CD4-positive, alpha-beta T cell treated with Interleukin-17A for 1 hour (primary cell): ENCODE data around the gene PRIM2.
"Not testable (repeated sequence)": the region's sequence is repeated elsewhere in the genome, so short reads cannot be mapped to it uniquely, and the experiment has no call there.

Experiments used
- DNase-seq: peaks from one replicate; pipeline ENCODE4 v3.0.0-alpha.2; 2020

The PRIM2 gene

DNA sequence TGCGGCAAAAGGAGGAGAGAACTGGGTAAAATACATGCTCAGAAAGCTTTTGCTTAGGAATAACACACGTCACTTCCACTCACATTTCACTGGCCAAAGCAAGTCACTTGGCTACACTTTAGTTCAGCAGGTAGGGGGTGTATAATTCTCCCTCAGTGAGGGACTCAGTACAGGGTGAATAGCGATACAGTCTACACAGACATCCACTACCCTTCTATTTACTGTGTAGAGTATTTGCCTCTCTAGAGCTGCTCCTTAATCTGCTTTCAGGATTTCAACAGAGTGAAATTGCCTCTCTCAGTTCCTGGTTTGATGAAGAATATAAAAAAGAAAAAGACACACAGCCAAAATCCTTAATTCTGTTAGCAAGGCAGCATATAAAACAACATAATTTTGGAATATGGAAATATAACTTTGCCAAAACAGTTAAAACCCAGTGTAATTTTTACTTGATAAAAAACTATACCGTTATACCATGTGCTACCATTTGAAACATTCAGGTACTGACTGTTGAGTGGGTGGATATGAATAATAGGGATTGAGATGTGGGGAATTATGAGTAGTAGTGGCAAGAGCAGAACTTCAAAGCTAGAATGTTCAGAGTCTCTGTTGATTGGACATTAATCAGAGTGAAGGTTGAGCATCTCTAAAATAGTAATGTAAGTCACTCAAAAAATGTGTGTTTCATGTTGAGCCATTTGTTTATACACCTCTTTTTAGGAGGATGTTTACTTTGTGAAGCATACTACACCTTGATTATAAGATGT lies 51.7 kb downstream of the PRIM2 start:
- DNase-seq = not testable (repeated sequence)

DNA sequence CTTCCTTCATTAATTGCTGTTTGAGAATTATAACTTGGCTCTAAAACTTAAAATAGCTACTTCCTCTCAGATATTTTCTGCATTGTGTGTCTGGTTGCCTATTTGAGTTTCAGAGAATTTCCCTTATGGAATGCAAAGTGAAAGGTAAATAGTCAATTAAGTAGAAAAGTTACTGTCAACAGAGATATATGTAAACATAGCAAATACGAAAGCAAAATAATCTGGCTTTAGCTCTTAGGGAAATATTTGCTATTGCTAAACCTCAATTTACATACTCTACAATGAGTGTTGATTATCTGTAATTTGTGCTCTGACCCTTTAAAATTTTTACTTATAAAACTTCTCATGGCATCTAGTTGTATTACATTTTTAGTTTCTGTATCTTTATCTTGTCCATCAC lies 54.3 kb downstream of the PRIM2 start:
- not testable (repeated sequence) for DNase-seq

DNA sequence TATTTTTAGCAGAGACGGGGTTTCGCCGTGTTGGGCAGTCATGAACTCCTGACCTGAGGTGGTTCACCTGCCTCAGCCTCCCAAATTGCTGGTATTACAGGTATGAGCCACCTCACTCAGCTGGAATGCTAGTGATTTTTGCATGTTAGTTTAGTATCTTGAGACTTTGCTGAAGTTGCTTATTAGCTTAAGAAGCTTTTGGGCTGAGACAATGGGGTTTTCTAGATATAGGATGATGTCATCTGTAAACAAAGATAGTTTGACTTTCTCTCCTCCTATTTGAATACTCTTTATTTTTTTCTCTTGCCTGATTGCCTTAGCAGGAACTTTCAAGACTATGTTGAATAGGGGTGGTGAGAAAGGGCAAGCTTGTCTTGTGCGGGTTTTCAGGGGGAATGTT lies 57.3 kb downstream of the PRIM2 start:
- DNase-seq = not testable (repeated sequence)

DNA sequence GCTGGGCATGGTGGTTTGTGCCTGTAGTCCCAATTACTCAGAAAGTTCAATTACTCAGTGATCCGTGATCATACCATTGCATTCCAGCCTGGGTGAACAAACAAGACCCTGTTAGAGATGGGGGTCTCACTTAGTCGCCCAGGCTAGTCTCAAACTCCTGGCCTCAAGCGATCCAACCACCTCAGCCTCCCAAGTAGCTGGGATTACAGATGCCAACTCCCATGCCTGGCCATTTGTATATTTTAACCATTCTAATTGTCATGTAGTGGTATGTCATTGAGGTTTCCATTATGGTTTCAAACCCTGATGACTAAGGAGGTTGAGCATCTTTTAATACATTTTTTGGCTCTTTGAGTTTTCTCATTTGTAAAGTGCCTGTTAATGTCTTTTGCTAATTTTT lies 58.7 kb downstream of the PRIM2 start:
- DNase-seq = not testable (repeated sequence)

DNA sequence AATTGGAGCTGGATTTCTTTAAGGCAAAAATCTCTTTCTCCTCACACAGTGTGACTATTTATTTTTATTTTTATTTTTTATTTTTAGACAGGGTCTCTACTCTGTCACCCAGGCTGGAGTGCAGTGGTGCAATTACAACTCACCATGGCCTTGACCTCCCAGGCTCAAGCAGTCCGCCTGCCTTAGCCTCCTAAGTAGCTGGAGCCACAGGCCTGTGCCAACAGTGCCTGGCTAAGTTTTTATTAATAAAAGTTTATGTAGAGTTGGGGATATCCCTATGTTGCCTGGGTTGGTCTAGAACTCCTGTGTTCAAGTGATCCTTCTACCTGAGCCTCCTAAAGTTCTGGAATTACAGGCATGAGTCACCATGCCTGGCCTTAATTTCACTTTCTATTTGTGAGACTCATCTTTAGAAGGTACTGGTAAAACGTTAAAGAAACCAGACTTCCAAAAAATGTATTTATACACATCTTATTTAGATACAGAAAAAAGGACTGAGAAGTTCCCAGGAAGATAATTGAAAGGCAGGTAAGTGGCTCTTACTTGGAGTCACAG lies 71.7 kb downstream of the PRIM2 start:
- not testable (repeated sequence) for DNase-seq

DNA sequence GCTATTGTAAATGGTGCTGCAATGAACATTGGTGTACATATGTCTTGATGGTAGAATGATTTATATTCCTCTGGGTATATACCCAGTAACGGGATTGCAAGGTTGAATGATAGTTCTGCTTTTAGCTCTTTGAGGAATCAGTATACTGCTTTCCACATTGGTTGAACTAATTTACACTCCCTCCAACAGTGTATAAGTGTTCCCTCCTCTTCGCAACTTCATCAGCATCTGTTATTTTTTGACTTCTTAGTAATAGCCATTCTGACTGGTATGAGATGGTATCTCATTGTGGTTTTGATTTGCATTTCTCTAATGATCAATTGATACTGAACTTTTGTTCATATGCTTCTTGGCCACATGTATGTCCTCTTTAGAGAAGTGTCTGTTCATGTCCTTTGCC lies 73.4 kb downstream of the PRIM2 start:
- DNase-seq = not testable (repeated sequence)

DNA sequence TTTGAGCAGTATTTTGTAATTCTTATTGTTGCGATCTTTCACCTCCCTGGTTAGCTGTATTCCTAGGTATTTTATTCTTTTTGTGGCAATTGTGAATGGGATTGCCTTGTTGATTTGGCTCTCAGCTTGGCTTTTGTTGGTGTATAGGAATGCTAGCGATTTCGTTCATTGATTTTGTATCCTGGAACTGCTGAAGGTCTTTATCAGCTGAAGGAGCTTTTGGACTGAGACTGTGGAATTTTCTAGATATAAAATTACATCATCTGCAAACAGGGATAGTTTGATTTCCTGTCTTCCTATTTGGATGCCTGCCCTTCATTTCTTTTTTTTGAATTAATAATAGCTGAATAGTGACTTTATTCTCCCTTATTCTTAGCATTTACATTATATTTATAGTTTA lies 74.6 kb downstream of the PRIM2 start:
- not testable (repeated sequence) for DNase-seq

DNA sequence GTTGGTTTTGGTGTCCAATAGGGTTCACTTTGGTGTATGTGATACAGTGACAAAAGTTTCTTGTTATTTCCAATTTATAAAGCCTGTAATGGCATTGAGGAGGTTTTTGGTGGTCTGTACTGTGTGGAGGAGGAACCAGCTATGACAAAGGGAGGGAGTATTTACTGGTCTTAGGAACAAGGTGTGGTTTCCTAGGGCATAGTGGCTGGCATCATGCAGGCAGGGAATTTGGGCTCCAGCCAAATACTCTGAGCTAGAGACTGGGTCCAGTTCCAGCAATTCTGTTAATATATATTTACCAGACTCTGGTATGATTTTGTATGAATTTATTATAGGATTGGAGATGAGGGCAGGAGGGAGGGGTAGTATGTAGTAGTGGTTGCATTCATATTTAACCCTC lies 101.9 kb downstream of the PRIM2 start:
- DNase-seq = not testable (repeated sequence)

DNA sequence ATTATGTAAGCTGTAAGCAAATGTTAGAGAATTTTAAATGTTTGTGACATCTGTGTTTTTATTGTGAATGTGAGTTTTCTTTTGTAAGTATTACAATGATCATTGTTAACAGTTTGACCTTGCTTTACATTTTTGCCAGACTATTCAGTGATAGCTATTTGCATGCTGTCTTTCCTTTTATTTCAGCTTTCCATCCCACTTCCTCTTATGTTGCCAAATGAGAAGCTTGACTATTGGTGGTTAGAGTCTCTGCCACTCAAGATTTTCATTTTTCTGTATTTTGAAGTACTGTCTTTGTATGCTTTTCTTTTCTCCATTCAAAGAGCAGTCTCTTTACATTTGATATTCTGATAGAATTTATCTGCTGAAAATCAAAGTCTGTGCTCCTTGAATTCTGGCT lies 104.1 kb downstream of the PRIM2 start:
- no peak for DNase-seq

DNA sequence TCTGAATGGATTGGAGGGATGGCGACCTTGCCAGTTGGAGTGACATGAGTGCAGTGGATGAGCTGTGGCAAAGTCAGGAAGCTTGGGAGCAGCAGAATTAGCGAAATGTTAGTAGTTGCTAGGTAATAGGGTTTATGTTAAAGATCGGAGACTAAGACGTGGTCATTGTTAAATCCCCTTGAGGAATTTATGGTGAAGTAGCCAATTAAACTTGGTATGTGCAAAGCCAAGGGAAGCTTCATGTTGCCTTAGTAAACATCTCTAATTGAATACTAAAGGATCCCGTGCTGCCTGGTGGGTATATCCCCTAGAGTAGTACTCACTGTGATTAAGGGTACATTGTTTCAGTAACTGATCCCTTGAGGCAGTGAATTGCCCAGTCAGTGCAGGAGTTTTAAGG lies 106.0 kb downstream of the PRIM2 start:
- no peak for DNase-seq

DNA sequence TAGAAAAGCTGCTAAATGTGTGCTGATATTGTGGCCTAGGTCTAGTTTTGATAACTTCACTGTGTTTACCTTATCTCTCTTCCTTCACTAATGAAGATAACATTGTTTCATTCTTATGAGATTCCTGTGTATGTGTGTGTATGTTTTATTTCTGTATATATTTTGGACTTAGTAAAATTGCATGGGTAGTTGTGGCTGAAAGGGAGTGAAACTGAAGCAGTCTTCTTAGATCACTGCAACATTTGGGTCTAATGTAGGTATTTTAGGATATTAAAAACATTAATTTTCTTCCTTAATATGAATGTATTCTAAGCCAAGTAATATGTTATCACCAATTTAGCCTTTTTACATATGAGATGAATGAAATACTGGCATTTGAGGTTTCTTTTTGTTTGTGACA lies 114.3 kb downstream of the PRIM2 start:
- DNase-seq = not testable (repeated sequence)

DNA sequence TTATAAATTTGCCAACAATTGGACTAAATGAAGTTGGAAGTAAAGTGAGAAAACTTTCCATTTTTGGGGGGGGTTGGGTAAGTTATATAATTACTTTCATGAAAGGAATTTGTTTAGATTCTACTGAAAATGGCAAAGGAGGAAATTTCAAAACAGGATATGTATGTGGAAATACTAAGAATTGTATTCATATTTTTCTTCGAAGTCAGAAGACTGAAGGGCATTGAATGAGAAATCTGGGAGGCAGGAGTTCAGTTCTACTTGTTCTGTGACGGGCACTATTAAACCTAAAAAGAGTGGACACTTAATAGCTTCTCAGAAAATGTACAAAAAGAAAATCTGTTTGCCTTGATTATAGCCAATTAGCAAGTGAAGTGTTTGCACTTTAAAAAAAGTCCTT lies 114.7 kb downstream of the PRIM2 start:
- DNase-seq = no peak

DNA sequence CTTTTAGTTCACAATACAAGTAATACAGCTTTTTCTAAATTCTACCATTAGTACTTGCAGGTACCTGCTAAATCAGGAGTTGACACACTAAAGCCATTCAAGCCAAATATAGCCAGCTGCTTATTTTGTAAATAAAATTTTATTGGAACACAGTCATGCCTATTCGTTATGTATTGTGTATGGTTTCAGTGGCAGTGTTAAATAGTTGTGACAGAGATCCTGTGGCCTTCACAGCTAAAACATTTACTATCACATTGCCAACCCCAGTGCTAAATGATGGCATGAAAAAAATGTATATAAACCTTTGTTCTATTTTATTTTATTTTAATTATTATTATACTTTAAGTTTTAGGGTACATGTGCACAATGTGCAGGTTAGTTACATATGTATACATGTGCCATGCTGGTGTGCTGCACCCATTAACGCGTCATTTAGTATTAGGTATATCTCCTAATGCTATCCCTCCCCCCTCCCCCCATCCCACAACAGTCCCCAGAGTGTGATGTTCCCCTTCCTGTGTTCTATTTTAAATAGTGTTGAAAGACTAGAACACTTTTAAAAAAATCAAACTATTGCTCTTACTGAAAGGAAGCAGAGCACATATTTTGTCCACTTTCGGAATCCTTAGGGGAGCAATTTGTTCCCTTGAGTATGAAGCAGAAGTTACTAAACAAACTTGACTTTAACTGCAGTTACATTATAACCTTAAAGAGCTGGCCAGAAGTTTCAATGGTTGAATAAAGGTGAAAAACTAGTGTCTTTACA lies 115.7 kb downstream of the PRIM2 start:
- DNase-seq = peak; percentile 5

DNA sequence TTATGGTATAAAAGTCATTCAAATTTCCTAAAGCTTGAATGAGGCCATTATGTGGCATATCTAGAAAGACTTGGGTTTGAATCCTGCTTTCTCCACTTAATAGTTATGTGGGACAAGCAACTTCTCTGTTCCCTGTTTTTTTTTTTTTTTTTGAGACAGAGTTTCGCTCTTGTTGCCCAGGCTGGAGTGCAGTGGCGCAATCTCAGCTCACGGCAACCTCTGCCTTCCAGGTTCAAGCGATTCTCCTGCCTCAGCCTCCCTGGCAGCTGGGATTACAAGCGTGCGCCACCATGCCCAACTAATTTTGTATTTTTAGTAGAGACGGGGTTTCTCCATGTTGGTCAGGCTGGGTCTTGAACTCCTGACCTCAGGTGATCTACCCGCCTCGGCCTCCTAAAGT lies 116.4 kb downstream of the PRIM2 start:
- not testable (repeated sequence) for DNase-seq

DNA sequence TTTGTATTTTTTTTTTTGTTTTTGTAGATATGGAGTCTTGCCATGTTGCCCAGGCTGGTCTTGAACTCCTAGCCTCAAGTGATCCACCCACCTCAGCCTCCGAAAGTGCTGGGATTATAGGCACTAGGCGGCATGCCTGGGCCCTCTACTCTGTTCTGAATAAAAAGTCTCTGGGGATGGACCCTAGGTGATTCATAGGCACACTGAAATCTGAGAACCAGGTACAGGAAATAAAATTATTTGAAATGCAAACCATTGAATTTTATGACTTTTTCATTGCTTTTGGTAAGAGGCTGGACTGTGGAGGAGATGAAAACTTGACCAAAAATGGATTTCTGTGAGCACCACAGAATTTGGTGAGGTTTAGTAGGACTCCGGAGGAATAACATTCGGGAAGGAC lies 117.5 kb downstream of the PRIM2 start:
- DNase-seq = no peak

DNA sequence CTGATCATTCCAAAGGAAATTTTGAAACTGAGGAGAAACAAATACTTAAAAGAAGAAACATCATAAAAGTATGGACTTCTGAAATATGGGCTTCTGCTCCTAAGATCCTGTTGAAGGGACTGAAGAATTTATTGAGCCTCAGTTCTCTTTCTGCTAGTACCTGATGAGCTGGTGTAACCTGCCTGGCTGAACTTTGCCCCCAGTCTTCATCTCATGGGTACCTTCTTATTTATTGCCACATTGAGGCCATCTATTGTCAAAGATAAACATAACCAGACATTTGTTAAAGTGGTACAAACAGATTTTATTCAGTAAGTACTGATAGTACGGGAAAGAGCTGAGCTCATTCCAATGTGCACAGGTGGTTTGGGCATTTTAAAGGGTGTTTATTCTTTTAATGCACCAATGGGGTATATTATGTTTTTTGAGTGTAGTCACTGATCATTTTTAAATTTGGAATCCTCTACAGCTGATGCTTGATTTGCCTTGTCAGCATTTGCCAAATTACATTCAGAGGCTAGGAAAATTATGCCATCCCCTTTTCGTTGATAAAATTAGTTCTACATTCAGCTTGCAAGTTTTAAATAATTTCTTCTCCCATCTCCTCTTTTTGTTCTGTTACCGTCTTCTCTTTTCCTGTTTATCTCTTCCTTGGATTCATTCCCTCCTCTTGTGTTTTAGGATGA lies 118.2 kb downstream of the PRIM2 start:
- no peak for DNase-seq

DNA sequence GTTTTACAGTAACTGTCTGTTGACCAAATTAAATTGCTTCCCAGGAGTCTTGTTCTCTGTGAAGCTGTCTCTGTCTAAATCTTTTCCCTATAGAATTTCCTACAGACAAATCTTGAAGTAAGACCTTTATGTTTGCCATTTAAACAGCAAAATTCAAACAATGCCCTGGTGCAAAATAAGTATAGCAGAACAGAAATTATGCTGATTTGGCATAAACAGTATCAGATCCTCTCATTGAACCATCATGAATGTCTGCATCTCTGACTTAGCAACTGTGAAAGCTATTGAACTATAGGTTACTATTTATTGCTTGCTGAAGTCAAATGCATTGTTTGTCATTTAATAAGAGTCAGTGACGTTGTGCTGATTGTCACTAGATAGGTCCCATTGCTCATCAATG lies 123.3 kb downstream of the PRIM2 start:
- not testable (repeated sequence) for DNase-seq

DNA sequence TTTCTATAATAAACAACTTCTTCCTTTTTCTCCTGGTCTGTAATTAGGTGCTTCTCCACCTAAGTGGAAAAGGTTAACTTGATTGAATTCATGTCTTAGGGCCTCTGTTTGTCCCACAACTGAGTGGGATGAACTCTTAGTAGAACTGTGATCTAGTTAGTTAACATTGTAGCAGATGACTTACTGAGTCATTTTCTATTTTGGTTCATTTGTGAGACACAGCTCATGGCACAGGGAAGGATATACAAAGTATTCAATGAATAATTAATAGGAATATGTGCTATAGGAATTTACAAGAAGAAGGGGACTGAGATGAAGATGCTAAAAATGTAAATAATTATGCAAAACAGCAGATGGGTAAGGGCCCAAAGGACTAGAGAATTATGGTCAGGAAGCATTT lies 124.7 kb downstream of the PRIM2 start:
- not testable (repeated sequence) for DNase-seq

DNA sequence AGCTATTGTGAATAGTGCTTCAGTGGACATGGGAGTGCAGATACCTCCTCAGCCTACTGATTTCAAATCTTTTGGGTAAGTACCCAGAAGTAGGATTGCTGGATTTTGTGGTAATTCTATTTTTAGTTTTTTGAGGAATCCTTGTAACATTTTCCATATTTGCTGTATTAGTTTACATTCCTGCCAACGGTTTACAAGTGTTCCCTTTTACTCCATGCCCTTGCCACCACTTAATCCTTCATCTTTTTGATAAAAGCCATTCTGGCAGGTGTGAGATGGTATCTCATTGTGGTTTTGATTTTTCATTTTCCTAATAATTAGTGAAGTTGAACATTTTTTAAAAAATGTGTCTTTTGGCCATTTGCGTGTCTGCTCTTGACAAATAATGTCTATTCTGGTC lies 125.8 kb downstream of the PRIM2 start:
- DNase-seq = not testable (repeated sequence)

DNA sequence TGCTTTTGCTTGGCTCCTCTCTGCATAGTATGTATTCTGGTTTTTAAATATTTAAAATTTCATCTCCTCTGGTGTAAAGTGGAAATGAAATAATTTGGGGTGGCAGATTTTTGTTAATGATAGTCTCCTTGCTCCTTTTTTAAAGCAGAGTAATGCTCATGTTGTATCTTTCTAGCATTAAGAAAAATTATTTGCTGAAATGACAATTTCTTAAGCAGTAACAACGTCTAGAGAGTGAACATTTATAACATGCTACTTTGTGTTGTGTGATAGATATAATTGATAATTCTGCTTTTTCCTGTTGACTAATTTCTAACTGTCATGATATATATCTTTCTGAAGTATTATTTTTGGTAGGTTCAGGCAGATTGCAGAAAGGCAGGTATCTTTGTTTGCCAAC lies 127.4 kb downstream of the PRIM2 start:
- not testable (repeated sequence) for DNase-seq

DNA sequence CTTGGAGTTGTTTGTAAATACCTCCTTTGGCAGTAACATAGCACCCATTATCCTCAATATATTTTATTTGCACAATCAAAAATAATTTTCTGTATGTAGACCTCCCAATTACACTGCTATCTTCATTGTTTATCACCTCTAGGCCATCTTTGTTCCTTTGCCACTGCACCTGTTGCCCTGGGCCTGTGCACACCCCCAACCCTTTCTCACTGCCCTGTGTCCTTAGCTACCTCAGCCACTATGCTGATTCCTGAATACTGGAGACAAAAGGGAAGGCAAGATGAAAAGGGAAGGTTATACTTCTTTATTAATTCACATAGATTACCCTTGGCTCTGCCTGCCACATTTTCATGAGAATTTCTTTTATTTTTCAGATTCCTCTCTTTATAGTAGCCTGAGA lies 127.9 kb downstream of the PRIM2 start:
- not testable (repeated sequence) for DNase-seq

DNA sequence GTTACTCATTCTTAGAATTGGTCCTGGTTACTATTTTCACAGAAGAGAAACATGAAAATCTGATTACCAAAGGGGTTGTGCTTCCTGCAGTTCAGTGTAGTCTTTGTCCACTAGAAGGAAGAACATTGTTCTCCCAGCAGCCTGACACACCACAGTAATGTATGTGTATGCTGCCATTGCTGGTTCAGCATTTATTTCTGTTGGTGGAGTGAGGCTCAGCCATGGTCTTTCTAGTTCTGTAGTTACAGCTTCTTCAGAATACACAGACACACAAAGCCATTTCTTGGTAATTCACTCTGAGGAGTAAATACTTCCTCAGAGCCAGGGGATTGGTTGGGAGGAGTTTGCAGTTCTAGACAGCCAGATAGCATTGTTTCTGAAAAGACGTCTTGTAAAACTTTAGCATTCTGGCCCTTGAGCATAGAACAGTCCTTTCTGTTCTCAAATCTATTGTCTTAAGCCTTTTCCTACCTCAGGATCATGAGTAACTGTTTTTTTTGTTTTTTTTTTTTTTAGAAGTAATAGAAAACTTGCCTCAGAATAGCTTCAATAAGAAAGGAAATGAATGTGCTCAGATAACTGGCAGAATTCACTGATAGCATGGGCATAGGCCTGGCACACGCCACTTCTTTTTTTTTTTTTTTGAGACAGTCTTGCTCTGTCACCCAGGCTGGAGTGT lies 128.5 kb downstream of the PRIM2 start:
- DNase-seq = not testable (repeated sequence)
